SK-N-MC (cell line): ENCODE results near the gene C8A.

Source experiments
- DNase-seq: peaks from one replicate; pipeline ENCODE4 v3.0.0-alpha.2; 2011; ENCODE audit warnings: low read depth, low spot score
- H3K27ac ChIP-seq: fragments of 200-600 bp; sonication (generic); 2 replicates; pipeline ENCODE4 v1.5.1; 2016; ENCODE audit warnings: mixed run types
- H3K36me3 ChIP-seq: fragments of 200-600 bp; sonication (generic); 2 replicates; pipeline ENCODE4 v1.6.1; 2017; ENCODE audit warnings: antibody characterized with exemption, low read length, mixed read lengths; ENCODE audit not compliant: insufficient read depth
- H3K4me3 ChIP-seq: fragments of 200-600 bp; sonication (generic); 2 replicates; pipeline ENCODE4 v1.5.1; 2016
- H3K9ac ChIP-seq: fragments of 200-600 bp; sonication (generic); 2 replicates; pipeline ENCODE4 v1.8.0; 2017; ENCODE audit warnings: mixed run types, mixed read lengths; ENCODE audit not compliant: insufficient read length
- H3K9me3 ChIP-seq: fragments of 200-600 bp; sonication (generic); 2 replicates; pipeline ENCODE4 v1.6.1; 2017; ENCODE audit warnings: low read depth, mild to moderate bottlenecking, antibody characterized with exemption, low read length, moderate library complexity, mixed read lengths
- EZH2 ChIP-seq: fragments of 200-600 bp; sonication (generic); IDR thresholded peaks from one replicate; pipeline ENCODE4 v1.6.1; 2017; ENCODE audit warnings: antibody characterized with exemption
- FOXP2 ChIP-seq: optimal IDR thresholded peaks from 2 replicates; pipeline ENCODE3; 2011; ENCODE audit warnings: mild to moderate bottlenecking, moderate library complexity; ENCODE audit not compliant: insufficient read depth; ENCODE audit errors: extremely low read length, control extremely low read depth
- POLR2AphosphoS5 ChIP-seq: IDR thresholded peaks from 2 replicates; pipeline ENCODE4 v1.6.1; 2012; ENCODE audit warnings: mild to moderate bottlenecking, low read depth, low read length, borderline replicate concordance

Gene C8A

GRCh38 chr1:56831871-56832693 is 22.5 kb upstream of the C8A start:
- peak; percentile 59 for DNase-seq
- no peak overlapping the region for H3K27ac ChIP-seq

GRCh38 chr1:56833088-56833487 is 21.5 kb upstream of the C8A start:
- no peak overlapping the region for H3K4me3 ChIP-seq
- H3K36me3 ChIP-seq: no peaks in the 10 kb centered on the region
- H3K9me3 ChIP-seq: no peaks in the 10 kb centered on the region
- no peak for TF ChIP-seq POLR2AphosphoS5
- TF ChIP-seq FOXP2: no peak
- TF ChIP-seq EZH2: no peak
- H3K27ac ChIP-seq: no peak overlapping the region
- no peak for DNase-seq
- no peak overlapping the region for H3K9ac ChIP-seq

More at GRCh38 chr1:56831871-56832693, 22.5 kb upstream of the C8A start:
- no peak overlapping the region for H3K4me3 ChIP-seq
- no peak overlapping the region for H3K9ac ChIP-seq
- no peaks in the 10 kb centered on the region for H3K36me3 ChIP-seq
- TF ChIP-seq POLR2AphosphoS5 (no peak), EZH2 (no peak), FOXP2 (no peak)
- no peaks in the 10 kb centered on the region for H3K9me3 ChIP-seq

GRCh38 chr1:56834137-56834900 is 20.3 kb upstream of the C8A start:
- no peaks in the 10 kb centered on the region for H3K36me3 ChIP-seq
- no peaks in the 10 kb centered on the region for H3K9me3 ChIP-seq
- H3K4me3 ChIP-seq: no peak overlapping the region
- DNase-seq: no peak
- H3K9ac ChIP-seq: no peak overlapping the region
- no peak overlapping the region for H3K27ac ChIP-seq
- no peak for TF ChIP-seq FOXP2
- no peak for TF ChIP-seq EZH2
- TF ChIP-seq POLR2AphosphoS5: no peak

GRCh38 chr1:56835657-56836056 is 18.9 kb upstream of the C8A start:
- H3K9me3 ChIP-seq: no peaks in the 10 kb centered on the region
- DNase-seq: no peak
- TF ChIP-seq POLR2AphosphoS5 (no peak), EZH2 (no peak)
- no peak overlapping the region for H3K9ac ChIP-seq
- no peak overlapping the region for H3K27ac ChIP-seq
- no peaks in the 10 kb centered on the region for H3K36me3 ChIP-seq
- no peak overlapping the region for H3K4me3 ChIP-seq

GRCh38 chr1:56836359-56836758 is 18.2 kb upstream of the C8A start:
- no peak overlapping the region for H3K4me3 ChIP-seq
- TF ChIP-seq EZH2 (no peak), FOXP2 (no peak), POLR2AphosphoS5 (no peak)
- no peaks in the 10 kb centered on the region for H3K9me3 ChIP-seq
- no peak for DNase-seq
- no peak overlapping the region for H3K9ac ChIP-seq
- H3K36me3 ChIP-seq: no peaks in the 10 kb centered on the region
- no peak overlapping the region for H3K27ac ChIP-seq

GRCh38 chr1:56837244-56837939 is 17.2 kb upstream of the C8A start:
- Histone ChIP-seq H3K4me3 (no peak overlapping the region), H3K27ac (no peak overlapping the region), H3K9me3 (no peaks in the 10 kb centered on the region), H3K9ac (no peak overlapping the region), H3K36me3 (no peaks in the 10 kb centered on the region)
- DNase-seq: no peak
- TF ChIP-seq FOXP2 (no peak), POLR2AphosphoS5 (no peak), EZH2 (no peak)

- Histone ChIP-seq H3K36me3 (no peaks in the 10 kb centered on the region), H3K27ac (no peak overlapping the region), H3K9ac (no peak overlapping the region), H3K9me3 (no peaks in the 10 kb centered on the region), H3K4me3 (no peak overlapping the region)
- TF ChIP-seq POLR2AphosphoS5: no peak
- no peak for TF ChIP-seq FOXP2
- no peak for TF ChIP-seq EZH2
- no peak for DNase-seq
Observed at GRCh38 chr1:56838759-56839158, 15.8 kb upstream of the C8A start.

GRCh38 chr1:56843544-56843943 is 11.1 kb upstream of the C8A start:
- H3K4me3 ChIP-seq: no peak overlapping the region
- DNase-seq: no peak
- no peak overlapping the region for H3K9ac ChIP-seq
- TF ChIP-seq FOXP2 (no peak), EZH2 (no peak), POLR2AphosphoS5 (no peak)
- H3K27ac ChIP-seq: no peak overlapping the region
- H3K36me3 ChIP-seq: no peaks in the 10 kb centered on the region
- H3K9me3 ChIP-seq: no peaks in the 10 kb centered on the region
